ENCODE results near the gene SERINC4.
"Not testable (repeated sequence)": the region's sequence is repeated elsewhere in the genome, so short reads cannot be mapped to it uniquely, and the experiment has no call there.

The SERINC4 gene

DNA sequence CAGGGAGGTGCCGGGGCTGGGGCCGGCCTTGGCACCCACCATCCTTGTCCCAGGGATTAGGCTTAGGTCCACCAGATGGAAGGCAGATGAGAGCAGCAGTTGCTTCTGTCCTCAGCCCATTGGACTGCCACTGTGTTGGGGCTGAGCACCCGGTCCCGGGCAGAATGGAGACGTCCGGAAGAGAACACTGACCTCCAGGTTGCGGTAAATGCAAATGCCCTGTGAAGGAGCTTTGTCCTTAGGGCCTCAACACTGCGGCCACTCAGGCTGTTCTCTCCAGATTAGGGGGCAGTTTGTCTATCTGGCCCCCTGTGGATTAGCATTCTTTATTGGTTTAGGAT lies at the start of gene SERINC4:
TSS of gene SERINC4 (minus strand) at position 276 of the 341 bp plus-strand sequence. CDS start at position 42, 234 bp downstream.
- no peak for DNase-seq

DNA sequence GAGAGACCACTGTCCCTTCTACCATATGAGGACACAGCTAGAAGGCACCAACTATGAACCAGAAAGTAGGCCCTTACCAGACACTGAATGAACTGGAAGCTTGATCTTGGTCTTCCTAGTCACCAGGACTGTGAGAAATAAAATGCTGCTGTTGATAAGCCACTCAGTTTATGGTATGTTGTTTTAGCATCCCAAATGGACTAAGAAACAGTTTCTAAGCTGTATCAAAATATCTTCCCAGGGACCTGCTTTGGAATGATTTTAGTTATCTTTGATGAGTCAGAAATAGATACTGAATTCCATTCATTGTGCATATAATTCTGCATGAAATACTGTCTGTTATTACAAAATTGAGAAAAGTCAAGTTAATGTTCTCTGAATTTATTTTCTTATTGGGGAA lies 45.4 kb upstream of the SERINC4 start:
- DNase-seq = no peak

DNA sequence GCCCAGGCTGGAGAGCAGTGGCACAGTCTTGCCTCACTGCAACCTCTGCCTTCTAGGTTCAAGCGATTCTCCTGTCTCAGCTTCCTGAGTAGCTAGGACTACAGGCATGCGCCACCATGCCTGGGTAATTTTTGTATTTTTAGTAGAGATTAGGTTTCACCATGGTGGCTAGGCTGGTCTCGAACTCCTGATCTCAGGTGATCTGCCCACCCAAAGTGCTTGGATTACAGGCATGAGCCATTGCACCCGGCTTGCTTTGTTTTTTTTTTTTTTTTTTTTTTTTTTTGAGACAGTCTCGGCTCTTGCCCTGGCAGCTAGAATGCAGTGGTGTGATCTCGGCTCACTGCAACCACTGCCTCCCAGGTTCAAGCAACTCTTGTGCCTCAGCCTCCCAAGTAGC lies 32.5 kb upstream of the SERINC4 start:
- not testable (repeated sequence) for DNase-seq

DNA sequence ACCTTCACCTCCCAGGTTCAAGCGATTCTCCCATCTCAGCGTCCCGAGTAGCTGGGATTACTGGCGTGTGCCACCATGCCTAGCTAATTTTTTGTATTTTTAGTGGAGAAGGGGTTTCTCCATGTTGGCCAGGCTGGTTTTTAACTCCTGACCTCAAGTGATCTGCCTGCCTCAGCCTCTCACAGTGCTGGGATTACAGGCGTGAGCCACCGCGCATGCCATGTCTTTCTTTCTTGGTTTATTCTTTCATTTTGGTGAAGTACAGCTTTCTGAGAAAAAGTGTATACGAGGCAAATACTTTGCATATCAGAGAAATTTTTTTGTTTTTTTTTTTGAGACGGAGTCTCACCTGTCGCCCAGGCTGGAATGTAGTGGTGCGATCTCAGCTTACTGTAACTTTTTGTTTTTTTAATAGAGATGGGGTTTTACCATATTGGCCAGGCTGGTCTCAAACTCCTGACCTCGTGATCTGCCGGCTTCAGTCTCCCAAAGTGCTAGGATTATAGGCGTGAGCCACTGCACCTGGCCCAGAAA lies 31.6 kb upstream of the SERINC4 start:
- not testable (repeated sequence) for DNase-seq

DNA sequence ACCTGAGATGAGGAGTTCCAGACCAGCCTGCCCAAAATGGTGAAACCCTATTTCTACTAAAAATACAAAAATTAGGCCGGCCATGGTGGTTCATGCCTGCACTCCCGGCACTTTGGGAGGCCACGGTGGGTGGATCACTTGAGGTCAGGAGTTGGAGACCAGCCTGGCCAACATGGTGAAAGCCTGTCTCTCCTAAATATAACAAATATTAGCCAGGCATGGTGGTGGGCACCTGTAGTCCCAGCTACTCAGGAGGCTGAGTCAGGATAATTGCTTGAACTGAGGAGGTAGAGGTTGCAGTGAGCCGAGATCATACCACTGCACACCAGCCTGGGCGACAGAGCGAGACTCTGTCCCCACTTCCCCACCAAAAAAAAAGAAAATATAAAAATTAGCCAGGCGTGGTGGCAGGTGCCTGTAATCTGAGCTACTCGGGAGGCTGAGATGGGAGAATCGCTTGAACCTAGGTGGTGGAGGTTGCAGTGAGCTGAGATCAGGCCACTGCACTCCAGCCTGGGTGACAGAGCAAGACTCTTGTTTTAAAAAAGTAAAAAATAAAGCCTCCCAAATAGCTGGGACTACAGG lies 30.8 kb upstream of the SERINC4 start:
- DNase-seq = not testable (repeated sequence)

DNA sequence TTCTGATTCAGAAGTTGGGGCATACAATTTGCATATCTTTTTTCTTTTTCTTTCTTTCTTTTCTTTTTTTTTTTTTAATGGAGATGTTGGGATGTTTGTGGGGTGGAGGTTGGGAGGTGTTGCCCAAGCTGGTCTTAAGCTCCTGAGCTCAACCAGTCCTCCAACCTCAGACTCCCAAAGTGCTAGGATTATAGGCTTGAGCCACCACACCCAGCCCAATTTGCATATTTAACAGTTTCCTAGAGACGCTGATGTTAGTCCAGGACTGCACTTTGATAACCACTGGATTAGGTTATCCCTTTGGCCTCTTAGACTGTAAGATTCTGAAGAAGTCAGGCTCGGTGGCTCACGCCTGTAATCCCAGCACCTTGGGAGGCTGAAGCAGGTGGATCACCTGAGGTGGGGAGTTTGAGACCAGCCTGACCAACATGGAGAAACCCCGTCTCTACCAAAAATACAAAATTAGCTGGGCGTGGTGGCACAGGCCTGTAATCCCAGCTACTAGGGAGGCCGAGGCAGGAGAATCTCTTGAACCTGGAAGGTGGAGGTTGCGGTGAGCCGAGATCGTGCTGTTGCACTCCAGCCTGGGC lies 30.0 kb upstream of the SERINC4 start:
- not testable (repeated sequence) for DNase-seq

DNA sequence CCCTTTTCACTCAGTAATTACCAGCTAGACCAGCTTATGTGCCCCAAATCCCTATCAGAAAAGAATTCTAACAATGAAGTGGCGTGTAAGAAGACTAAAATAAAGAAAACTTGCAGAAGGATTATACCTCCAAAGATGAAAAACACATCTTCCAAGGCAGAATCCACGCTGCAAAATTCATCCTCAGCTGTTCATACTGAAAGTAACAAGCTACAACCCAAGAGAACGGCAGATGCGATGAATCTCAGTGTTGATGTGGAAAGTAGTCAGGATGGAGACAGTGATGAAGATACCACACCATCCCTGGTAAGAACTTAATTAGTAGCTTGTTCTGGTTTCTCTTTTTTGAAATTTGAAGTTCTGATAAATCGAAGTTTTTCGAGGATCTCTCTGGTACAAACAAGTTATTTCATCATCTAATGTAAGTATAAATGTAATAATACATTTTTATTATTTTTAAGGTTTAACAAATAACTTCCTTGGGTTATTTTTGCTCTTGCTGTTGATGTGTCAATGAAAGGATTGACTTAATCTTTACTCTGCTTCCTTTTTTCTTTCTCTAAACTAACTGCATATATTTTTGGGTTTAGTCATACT lies 28.1 kb upstream of the SERINC4 start:
- DNase-seq = no peak

DNA sequence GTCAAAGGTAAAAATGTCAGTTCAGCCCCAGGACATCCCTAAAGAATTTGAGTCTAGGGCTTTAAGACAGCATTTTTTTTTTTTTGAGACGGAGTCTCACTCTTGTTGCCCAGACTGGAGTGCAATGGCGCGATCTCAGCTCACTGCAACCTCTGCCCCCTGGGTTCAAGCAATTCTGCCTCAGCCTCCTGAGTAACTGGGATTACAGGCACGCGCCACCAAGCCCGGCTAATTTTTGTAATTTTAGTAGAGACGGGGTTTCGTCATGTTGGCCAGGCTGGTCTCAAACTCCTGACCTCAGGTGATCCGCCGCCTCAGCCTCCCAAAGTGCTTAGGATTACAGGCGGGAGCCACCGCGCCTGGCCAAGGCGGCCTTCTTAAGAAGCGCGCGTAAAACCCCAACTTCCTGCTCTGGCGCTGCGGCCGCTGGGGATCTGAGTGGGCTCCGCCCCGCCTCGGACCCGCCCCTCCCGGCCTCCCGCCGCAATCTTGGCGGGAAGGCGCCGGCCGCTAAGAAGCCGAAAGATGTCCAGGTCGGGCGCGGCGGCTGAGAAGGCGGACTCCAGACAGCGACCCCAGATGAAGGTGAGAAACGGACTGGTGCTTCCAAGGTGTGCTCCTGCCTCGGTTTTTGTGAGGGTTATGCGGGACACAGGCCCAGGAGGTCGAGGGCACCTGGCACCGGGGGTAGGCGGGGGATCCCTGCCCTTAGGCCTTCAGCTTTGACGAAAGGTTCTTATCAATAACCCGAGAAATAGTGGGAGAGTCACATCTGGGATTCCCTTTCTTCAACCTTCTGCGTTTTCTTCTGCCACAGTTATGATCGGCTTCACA lies 26.7 kb upstream of the SERINC4 start, which contains the start of gene WDR76:
TSS of gene WDR76 (plus strand) at position 495 of the 834 bp plus-strand sequence. CDS start at position 526, 31 bp downstream.
- DNase-seq = peak; percentile 2

DNA sequence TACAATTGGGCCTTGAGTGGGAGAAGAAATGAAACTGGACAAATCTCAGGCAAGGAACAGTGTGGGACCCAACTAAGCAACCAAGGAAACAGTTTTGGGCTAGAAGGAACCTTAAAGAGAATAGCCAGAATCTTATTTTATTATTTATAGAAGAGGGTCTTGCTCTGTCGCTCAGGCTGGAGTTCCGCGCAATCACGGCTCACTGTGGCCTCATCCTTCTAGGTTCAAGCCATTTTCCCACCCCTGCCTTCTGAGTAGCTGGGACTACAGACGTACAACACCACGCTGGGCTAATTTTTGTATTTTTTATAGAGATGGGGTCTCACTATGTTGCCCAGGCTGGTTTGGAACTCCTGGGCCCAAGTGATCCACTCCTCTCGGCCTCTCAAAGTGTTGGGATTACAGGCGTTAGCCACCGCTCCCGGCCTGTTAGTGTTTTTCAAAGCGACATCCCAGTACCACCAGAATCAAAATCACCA lies 26.0 kb upstream of the SERINC4 start:
- no peak for DNase-seq

DNA sequence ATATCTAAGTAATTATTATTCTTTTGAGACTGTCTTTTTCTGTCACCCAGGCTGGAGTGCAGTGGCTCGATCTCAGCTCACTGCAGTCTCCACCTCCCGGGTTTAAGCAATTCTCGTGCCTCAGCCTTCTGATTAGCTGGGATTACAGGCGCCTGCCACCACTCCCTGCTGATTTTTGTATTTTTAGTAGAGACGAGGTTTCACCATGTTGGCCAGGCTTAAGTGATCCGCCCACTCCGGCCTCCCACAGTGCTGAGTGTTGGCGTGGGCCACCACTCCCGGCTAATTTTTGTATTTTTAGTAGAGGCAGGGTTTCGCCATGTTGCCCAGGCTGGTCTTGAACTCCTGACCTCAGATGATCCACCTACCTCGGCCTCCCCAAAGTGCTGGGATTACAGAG lies 25.3 kb upstream of the SERINC4 start:
- not testable (repeated sequence) for DNase-seq

DNA sequence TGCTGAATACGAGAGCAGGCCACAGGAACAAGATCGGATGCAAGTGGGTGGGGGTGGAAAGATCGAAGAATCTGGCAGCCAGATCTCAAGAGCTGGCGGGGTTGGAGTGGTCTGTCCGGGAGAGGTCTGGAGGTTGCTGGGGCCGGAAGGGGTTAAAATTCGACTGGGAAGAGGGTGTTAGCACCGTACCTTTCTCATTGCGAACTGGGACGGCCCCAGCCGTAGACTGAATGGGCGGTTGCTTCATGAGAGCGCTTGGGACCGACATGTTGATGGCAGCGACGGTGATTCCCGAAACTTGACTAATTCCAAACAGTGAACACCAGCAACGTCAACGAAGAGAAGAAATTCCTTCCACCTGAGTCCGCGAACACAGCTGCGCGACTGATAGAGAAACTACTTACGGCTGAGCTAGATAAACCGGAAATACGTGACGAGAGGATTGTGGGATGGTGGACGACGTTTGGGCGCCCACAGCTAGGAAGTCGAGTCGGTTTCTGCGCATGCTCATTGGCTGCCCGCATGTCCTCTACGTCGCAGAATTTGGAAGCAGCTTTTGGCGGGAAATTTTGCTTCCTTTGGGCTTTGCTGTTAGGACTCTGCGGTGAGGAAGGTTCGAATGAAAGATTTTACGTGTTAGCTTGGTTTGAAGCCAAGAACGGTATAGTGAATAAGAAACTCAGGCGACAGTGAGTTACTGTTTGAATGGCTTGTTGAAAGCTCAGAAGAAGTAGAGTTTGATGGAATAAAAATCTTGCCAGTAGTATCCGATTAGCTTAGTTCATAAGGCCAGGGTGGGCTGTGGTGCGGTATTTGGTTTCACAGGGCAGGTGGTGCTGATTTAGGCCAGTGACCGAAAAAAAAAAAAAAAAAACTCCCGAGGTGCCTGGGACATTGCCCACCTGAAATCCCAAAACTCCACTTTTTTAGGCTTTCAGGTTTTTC lies 24.6 kb upstream of the SERINC4 start, which contains the start of gene MFAP1:
TSS of gene MFAP1 (minus strand) at position 389 of the 945 bp plus-strand sequence. CDS start at position 268, 121 bp downstream.
- DNase-seq = peak; percentile 81

DNA sequence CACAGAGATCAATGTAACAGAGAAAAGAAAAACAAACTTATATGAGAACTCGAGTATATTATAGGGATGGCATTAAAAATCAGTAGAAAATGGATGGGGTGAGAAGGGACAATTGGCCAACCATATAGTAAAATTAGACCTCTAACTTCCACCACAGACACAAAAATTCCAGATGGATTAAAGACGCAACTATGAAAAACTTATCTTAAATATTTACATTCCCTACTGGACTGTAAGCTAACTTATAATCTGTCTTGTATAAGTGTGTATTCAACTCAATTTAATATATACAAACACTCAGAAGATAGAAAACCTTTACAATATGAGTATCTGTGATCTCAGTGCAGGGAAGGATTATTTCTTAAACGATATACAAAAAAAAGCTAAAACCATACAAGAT lies 21.5 kb upstream of the SERINC4 start:
- no peak for DNase-seq

DNA sequence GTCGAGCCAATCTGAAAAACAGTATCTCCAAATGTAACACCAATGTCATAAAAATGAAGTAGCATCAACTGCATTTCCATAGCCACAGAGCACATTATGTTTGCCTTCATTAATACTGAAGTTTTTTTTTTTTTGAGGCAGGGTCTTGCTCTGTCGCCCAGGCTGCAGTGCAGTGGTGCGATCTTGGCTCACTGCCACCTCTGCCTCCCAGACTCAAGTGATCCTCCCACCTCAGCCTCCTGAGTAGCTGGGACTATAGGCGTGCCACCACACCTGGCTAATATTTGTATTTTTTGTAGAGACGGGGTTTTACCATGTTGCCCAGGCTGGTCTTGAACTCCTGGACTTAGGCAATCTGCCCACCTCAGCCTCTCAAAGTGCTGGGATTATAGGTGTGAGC lies 15.0 kb upstream of the SERINC4 start:
- DNase-seq = not testable (repeated sequence)

DNA sequence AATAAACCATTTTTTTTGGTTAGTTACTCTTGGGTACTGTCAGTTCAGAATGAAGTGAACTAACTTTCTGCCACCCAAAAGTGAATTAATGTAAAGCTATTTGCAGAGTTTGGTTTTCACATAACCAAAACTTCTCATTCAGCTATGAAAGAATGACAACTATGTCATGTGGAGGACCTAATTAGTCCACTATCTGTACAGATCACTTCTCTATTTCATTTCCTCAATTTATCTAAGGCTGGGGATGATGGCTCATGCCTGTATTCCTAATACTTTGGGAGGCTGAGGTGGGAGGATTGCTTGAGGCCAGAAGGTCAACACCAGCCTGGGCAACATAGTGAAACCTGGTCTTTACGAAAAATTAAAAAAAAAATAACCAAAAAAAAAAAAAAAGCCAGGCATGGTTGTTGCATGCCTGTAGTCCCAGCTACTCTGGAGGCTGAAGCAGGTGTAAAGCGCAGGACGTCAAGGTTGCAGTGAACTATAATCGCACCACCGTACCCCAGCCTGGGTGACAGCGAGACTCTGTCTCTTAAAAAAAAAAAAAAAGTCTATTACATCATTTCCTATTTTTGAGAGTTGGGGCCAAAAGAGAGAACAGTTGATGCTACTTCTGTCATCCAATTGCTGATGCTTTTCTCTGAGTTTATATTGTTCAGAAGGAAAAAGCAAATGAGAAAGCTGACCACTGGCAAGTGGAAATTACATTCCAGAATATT lies 9.1 kb upstream of the SERINC4 start:
- DNase-seq = no peak

DNA sequence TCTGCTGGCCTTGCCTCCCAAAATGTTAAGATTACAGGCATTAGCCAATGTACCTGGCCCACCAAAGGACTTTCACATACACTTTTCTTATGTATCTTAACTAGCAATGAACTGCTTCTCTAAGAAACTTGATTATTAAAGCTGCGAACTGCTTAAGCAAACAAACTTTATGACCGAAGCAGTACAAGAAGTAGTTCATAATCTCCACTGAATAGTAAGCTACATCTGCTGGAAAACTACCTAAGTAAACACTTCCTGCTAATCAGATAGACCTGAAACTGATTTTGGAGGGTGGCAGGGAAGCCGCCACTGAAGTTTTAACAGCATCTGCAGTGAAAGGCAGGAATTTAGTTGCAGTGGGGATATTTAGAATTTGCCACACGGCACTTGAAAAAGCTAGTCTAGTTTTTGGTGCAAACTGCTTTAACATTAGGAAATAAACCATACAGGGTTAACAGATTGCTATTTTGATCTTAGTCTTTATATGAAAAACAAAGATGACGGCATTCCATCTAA lies 8.5 kb upstream of the SERINC4 start:
- no peak for DNase-seq

DNA sequence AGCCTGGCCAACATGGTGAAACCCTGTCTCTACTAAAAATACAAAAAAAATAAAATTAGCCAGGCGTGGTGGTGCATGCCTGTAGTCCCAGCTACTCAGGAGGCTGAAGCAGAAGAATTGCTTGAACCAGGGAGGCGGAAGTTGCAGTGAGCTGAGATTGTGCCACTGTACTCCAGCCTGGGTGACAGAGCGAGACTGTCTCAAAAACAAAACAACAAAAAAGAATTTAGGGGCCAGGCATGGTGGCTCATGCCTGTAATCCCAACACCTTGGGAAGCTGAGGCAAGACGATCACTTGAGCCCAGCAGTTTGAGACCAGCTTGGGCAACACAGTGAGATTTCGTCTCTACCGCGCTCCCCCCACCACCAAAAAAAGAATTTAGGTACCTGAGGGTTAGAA lies 2.7 kb upstream of the SERINC4 start:
- DNase-seq = not testable (repeated sequence)

DNA sequence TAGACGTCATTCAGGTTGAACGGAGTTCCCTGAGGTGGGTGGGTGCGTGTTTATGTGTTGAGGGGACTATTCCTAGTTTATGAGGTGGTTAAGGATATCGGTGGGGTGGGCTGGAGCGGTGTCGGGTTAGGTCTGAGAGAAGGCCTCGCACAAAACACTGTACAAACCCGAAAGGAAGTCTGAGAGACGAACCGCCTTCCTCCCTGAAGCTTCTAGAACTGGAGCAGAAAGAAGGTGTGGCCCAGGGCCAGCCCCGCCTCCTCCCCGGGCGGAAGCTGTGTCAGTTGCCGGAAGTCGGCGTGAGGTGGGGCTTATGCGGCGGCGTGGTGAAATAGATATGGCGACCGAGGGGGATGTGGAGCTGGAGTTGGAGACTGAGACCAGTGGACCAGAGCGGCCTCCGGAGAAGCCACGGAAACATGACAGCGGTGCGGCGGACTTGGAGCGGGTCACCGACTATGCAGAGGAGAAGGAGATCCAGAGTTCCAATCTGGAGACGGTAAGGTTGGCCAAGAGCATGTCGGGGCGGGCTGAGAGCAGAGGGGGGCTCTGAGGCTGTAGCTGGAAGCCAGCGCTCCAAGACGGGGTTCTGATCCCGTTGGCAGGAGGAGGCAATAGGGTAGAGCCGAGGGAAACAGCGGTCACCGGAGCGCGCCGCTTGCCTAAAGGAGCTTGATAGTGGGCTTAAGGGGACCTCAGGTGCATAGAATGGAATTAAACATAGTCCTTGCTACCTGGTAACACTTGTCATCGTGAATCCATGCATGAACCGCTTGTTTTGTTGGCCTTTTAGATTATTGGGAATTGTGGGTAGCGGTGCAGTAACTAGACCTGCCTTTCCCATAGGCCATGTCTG lies 494 bp upstream of the SERINC4 start, which contains the start of gene HYPK:
TSS of gene HYPK (plus strand) at position 314 of the 856 bp plus-strand sequence. CDS start at position 338, 24 bp downstream.
- DNase-seq = no peak

DNA sequence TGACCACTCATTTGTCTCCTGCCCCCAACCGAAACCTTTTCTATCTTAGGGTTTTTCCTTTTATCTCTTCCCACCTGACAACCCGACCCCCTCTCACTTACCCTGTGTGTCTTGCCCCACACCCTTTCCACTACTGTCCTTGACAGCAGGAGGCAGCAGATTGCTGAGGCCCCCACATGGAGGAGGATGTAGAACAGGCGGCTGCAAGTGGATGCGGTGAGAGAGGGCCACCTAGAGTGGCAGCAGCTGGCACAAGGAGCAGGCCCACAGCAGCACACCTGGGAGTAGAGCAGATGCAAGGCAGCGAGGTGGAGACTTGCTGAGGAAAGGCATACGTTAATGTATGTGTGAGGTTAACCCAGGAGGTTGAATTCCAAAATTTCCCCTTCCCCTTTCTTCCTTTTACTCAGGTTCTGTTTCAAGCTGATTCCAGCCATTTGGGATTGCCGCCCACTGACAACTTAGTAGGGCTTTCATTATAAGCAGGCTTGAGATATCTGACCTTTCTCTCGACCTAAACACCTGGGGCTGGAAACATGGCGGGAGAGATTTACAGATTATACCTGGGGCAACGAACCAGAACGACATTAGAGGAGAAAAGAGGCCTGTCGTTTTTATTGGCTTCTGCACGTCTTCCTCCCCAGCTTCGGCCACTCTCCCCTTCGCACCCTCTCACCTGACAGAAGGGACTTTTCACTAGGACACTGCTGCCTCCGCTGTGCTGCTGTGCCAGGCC lies 643 bp downstream of the SERINC4 start:
- DNase-seq = peak; percentile 16

DNA sequence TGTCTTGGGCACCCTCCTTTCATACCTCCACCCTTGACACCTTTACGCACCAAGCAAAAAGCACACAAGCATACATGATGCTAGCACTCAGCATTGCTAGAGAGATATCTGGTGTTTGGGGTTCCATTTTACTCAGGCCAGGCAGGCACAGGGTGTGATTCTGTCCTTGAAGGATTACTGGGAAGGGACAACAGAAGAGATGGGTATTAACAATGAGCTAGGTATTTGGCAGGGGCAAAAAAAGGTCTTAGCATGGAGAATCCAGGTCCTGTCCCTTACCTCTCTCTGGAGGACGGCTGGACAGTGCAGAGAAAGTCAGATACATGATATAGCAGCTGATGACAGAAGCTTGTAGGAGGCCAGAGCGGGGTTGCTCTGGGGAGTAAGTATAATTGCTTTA lies 3.5 kb downstream of the SERINC4 start:
- DNase-seq = no peak
